Transverse colon (tissue), 4 donors: ENCODE results near the gene TAS1R1. TPM values are rescaled to one million over a fixed set of nuclear protein-coding genes. Genes with fewer than 3 reads are reported as not detected.

Experiments
- DNase-seq: peaks from one replicate; pipeline ENCODE4 v3.0.0-alpha.2; 2019
- H3K27ac ChIP-seq, 4 donors: fragments of 200-600 bp; sonication (generic); 2 replicates each; pipeline ENCODE4 v1.5.1; 2016 to 2018; ENCODE audit warnings: inconsistent platforms in 4 of 4
- H3K27me3 ChIP-seq: fragments of 200-600 bp; sonication (generic); 2 replicates; pipeline ENCODE4 v1.5.1; 2017; ENCODE audit warnings: inconsistent platforms
- H3K36me3 ChIP-seq, 4 donors: fragments of 200-600 bp; sonication (generic); 2 replicates each; pipeline ENCODE4 v1.5.1; 2017 to 2019; ENCODE audit warnings: inconsistent platforms in 4 of 4
- H3K4me1 ChIP-seq, 4 donors: fragments of 200-600 bp; sonication (generic); 2 replicates each; pipeline ENCODE4 v1.5.1; 2017 to 2020; ENCODE audit warnings: inconsistent platforms in 4 of 4
- H3K4me3 ChIP-seq, 4 donors: fragments of 200-600 bp; sonication (generic); 1 replicate in 1 of 4; 2 replicates in 3 of 4; pipeline versions ENCODE4 v1.5.1 to v1.6.1; 2017 to 2019; ENCODE audit warnings: inconsistent platforms in 4 of 4
- H3K9me3 ChIP-seq, 2 donors: fragments of 200-600 bp; sonication (generic); 2 replicates each; pipeline ENCODE4 v1.5.1; 2017 to 2019; ENCODE audit warnings: inconsistent platforms in 2 of 2
- EP300 ChIP-seq: sonication (generic); formaldehyde crosslinking; IDR thresholded peaks from one replicate; pipeline ENCODE4 v1.6.1; 2017; ENCODE audit warnings: antibody characterized with exemption, low read depth
- POLR2A ChIP-seq: fragments of 450-650 bp; IDR thresholded peaks from one replicate; pipeline ENCODE4 v1.6.1; 2016; ENCODE audit warnings: antibody characterized with exemption, mild to moderate bottlenecking, moderate library complexity
- POLR2AphosphoS5 ChIP-seq, 3 donors: sonication (generic); formaldehyde crosslinking; IDR thresholded peaks; one replicate each; pipeline ENCODE4 v1.6.1; 2016; ENCODE audit warnings: antibody characterized with exemption in 3 of 3
- WGBS, 2 donors: methylation state at CpG; one replicate each; pipeline ENCODE4 v1.1.5; 2018; ENCODE audit warnings: low coverage in 1 of 2; 5-methylcytosine and 5-hydroxymethylcytosine counted together
- in situ Hi-C, 4 donors: fragments of 200-750 bp; cut with MboI; loops; one replicate each; pipeline versions ENCODE4 v1.15.0 to v1.15.1; 2017; ENCODE audit warnings: low sequenced_read_pairs in 3 of 4, low pct_ligation_motif_present in 1 of 4, low pct_unique_long_range_greater_than_20kb in 1 of 4
- intact Hi-C: fragments of 100-400 bp; cut with DNase I; formaldehyde crosslinking; loops from one replicate; pipeline ENCODE4 v1.15.1; 2023; ENCODE audit warnings: low total_unique reads
- total RNA-seq, 4 donors: library from RNA; depleted of rRNA; stranded (reverse); fragments of >200 nt; gene quantifications; one replicate each; pipeline ENCODE4 v1.1.0, GENCODE V29; 2016
- TF ChIP-seq, protein P1 (sequence below), 5 experiments: fragments of 200-600 bp in 3 of 5; fragments of 450-650 bp in 2 of 5; sonication (generic) in 3 of 5; IDR thresholded peaks; 1 replicate in 2 of 5; 2 replicates in 3 of 5; pipeline ENCODE4 v1.5.1; 2016 to 2017; ENCODE audit warnings: antibody characterized with exemption in 5 of 5, inconsistent platforms in 3 of 5, mild to moderate bottlenecking in 2 of 5, moderate library complexity in 1 of 5

TAS1R1 gene
- total RNA-seq, 4 donors from 2014 or later, result 0.48 TPM; not detected in 3

DNA sequence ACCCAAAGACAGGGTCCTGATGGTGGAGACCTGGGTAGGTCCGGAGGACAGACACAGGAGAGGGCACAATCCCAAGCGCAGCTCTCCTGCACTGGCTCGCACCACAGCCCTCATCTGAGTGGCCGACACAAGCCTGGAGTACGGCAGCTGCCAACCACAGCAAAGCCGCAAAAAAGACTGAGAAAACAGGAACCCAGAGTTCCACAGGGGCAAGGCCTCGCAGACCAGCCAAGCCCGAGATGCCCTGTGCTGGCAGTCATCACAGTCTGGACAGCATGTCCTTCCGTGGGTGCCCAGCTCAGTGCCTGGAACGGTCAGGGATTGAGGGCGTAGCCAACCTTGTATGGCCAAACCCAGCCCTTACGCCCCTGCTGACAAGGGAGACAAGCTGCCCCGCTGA, 36.1 kb downstream of the TAS1R1 start:
- intact Hi-C loops, result no loop called here
- TF ChIP-seq, protein P1, sequence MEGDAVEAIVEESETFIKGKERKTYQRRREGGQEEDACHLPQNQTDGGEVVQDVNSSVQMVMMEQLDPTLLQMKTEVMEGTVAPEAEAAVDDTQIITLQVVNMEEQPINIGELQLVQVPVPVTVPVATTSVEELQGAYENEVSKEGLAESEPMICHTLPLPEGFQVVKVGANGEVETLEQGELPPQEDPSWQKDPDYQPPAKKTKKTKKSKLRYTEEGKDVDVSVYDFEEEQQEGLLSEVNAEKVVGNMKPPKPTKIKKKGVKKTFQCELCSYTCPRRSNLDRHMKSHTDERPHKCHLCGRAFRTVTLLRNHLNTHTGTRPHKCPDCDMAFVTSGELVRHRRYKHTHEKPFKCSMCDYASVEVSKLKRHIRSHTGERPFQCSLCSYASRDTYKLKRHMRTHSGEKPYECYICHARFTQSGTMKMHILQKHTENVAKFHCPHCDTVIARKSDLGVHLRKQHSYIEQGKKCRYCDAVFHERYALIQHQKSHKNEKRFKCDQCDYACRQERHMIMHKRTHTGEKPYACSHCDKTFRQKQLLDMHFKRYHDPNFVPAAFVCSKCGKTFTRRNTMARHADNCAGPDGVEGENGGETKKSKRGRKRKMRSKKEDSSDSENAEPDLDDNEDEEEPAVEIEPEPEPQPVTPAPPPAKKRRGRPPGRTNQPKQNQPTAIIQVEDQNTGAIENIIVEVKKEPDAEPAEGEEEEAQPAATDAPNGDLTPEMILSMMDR (IDR thresholded peaks at IDR 0.05), result no peak
- TF ChIP-seq POLR2A (no peak), EP300 (no peak), POLR2AphosphoS5 (IDR thresholded peaks at IDR 0.05) (no peak)
- Histone ChIP-seq H3K36me3 (peaks cover 0 to 41% (median 14%) of the 10 kb centered on the region in 4 donors), H3K4me1 (peaks cover 0 to 28% (median 16%) of the 10 kb centered on the region in 4 donors), H3K27me3 (no peaks in the 10 kb centered on the region), H3K9me3 (no peaks in the 10 kb centered on the region), H3K4me3 (no peak overlapping the region), H3K27ac (no peak overlapping the region)
- in situ Hi-C loops, result no loop called here
- 73% methylated on average over 13 of the region's 13 CpGs; no CpG with 5 or more reads in 1 of the 2 donors for WGBS, 2 donors
- no peak for DNase-seq

DNA sequence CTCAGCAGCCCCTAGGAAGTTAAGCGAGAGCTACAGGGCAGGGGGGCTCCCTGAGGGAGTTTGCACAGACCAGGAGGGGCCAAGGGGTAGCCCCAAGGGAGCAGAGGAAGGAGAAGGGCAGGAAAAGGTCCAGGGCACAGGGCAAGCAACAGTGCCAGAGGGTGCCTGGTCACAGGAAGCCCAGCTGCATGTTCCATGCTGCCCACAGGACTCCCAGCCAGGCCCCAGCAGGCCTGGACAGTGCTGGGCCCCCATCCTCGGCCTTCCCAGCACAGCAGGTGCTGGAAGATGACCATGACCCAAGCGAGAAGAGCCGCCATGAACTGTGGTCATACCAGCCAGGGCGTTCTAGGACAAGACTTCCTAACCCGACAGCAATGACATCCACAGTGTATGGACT, 36.5 kb downstream of the TAS1R1 start:
- WGBS, 2 donors, result 92% methylated on average over 6 of the region's 6 CpGs; no CpG with 5 or more reads in 1 of the 2 donors
- H3K36me3 ChIP-seq, result peaks cover 0 to 42% (median 14%) of the 10 kb centered on the region in 4 donors
- H3K27ac ChIP-seq, result no peak overlapping the region

DNA sequence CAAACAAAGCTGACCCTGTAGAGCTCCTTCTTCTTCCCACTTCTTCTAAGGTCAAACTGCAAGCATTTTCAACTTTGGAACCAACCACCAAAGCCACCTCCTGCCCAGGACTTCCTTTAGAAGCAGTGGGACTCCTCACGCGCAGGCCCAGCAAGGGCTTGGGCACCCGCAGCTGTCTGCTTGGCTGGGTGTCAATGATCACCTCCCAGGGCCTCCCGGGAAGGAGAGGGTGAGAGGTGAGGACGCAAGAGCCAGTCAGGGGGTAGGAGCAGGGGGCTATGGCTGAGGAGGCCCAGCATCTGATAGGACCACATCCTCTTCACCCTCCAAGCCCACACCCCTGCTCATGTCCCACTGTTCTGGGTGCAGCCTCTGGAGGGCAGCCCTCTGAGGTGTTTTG, 37.3 kb downstream of the TAS1R1 start:
- H3K4me3 ChIP-seq, result no peak overlapping the region
- TF ChIP-seq, protein P1 (IDR thresholded peaks at IDR 0.05), result no peak
- no peak for TF ChIP-seq POLR2AphosphoS5 (IDR thresholded peaks at IDR 0.05)
- no peak for TF ChIP-seq POLR2A
- TF ChIP-seq EP300, result no peak
- DNase-seq, result no peak
- no peak overlapping the region for H3K27ac ChIP-seq
- no peaks in the 10 kb centered on the region for H3K27me3 ChIP-seq
- peaks cover 0 to 42% (median 15%) of the 10 kb centered on the region in 4 donors for H3K36me3 ChIP-seq
- H3K9me3 ChIP-seq, result no peaks in the 10 kb centered on the region
- peaks cover 8 to 37% (median 26%) of the 10 kb centered on the region in 4 donors for H3K4me1 ChIP-seq
- WGBS, 2 donors, result 60% methylated on average over 4 of the region's 5 CpGs; no CpG with 5 or more reads in 1 of the 2 donors
- in situ Hi-C loops (no loop called here), intact Hi-C loops (no loop called here)

More for the DNA sequence above, 36.5 kb downstream of the TAS1R1 start:
- in situ Hi-C loops, result no loop called here
- no peak for DNase-seq
- intact Hi-C loops, result no loop called here
- no peaks in the 10 kb centered on the region for H3K27me3 ChIP-seq
- H3K4me1 ChIP-seq, result peaks cover under 1 to 32% (median 21%) of the 10 kb centered on the region in 4 donors
- TF ChIP-seq EP300 (no peak), POLR2A (no peak)
- no peaks in the 10 kb centered on the region for H3K9me3 ChIP-seq
- H3K4me3 ChIP-seq, result no peak overlapping the region

DNA sequence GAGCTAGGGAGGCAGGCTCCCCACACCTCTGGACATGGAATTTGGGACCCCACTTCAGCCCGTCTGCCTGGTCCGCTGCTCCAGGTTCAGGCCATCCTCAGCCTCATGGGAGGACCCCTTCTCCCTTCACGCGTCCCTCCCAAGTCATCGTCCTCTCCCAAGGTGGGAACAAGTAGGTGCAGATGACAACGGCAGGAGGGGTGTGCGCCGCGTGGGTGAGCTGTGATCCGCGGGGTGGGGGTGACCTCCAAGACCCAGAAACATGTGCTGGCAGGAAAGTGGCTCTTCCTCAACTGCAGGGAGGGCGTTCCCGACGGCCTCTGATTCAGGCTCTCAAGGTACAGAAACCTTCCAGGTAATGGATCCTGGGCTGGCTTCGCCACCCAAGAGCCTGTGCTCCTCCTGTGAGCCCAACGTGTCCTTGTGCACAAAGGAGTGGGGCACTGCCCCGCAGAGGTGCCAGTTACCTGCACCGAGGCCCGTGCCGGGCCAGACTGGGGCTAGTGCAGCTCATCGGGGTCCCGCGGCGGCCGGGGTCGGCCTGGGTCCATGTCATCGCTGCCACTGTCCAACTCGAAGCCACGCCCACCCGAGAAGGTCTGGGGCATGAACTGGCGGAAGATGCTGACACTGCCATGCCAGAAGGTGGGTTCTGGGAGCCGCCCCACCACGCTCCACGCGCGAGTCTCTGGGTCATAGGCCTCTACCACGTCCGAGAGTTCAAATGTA, 37.9 kb downstream of the TAS1R1 start:
- TF ChIP-seq, protein P1 (IDR thresholded peaks at IDR 0.05), result no peak
- no peak for TF ChIP-seq POLR2AphosphoS5 (IDR thresholded peaks at IDR 0.05)
- 94% methylated on average over 37 of the region's 38 CpGs; no CpG with 5 or more reads in 1 of the 2 donors for WGBS, 2 donors

More for the DNA sequence above, 37.9 kb downstream of the TAS1R1 start:
- H3K27ac ChIP-seq, result no peak overlapping the region
- in situ Hi-C loops (no loop called here), intact Hi-C loops (no loop called here)
- H3K9me3 ChIP-seq, result no peaks in the 10 kb centered on the region
- H3K27me3 ChIP-seq, result no peaks in the 10 kb centered on the region
- H3K4me3 ChIP-seq, result no peak overlapping the region
- peaks cover 8 to 38% (median 27%) of the 10 kb centered on the region in 4 donors for H3K4me1 ChIP-seq
- H3K36me3 ChIP-seq, result peaks cover 0 to 46% (median 17%) of the 10 kb centered on the region in 4 donors
- no peak for DNase-seq
